Coronary artery (tissue), 2 donors: ENCODE measurements around the gene SPTLC1.

ENCODE experiments used
- DNase-seq: peaks from one replicate; pipeline ENCODE4 v3.0.0-alpha.2; 2017; ENCODE audit warnings: low spot score
- H3K27ac ChIP-seq, 2 donors: fragments of 200-600 bp; sonication (generic); one replicate each; pipeline ENCODE4 v1.5.1; 2016 to 2019
- H3K4me3 ChIP-seq: fragments of 200-600 bp; sonication (generic); 2 replicates; pipeline ENCODE4 v1.5.1; 2016; ENCODE audit warnings: mild to moderate bottlenecking, moderate library complexity
- TF ChIP-seq, protein P1 (sequence below): fragments of 200-600 bp; sonication (generic); IDR thresholded peaks from one replicate; pipeline ENCODE4 v1.5.1; 2019; ENCODE audit warnings: antibody characterized with exemption

SPTLC1 gene

DNA sequence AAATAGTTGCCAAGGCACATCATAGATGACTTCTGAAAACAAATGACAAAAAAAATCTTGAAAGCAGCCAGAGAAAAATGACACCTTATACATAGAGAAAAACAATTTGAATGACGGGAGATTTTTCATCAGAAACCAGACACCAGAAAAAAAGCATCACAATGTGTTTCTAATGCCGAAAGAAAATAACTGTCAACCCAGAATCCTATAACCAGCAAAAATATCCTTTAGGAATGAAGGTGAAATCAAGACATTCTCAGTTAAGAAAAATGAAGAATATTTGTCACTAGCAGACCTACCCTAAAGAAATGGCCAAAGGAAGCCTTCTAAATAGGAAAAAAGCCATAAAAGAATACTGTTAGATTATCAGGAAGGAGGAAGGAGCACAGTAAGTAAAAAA lies 54.0 kb downstream of the SPTLC1 start:
- no peak for DNase-seq
- TF ChIP-seq, protein P1, sequence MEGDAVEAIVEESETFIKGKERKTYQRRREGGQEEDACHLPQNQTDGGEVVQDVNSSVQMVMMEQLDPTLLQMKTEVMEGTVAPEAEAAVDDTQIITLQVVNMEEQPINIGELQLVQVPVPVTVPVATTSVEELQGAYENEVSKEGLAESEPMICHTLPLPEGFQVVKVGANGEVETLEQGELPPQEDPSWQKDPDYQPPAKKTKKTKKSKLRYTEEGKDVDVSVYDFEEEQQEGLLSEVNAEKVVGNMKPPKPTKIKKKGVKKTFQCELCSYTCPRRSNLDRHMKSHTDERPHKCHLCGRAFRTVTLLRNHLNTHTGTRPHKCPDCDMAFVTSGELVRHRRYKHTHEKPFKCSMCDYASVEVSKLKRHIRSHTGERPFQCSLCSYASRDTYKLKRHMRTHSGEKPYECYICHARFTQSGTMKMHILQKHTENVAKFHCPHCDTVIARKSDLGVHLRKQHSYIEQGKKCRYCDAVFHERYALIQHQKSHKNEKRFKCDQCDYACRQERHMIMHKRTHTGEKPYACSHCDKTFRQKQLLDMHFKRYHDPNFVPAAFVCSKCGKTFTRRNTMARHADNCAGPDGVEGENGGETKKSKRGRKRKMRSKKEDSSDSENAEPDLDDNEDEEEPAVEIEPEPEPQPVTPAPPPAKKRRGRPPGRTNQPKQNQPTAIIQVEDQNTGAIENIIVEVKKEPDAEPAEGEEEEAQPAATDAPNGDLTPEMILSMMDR: no peak
- Histone ChIP-seq H3K27ac (no peak overlapping the region), H3K4me3 (no peak overlapping the region)

DNA sequence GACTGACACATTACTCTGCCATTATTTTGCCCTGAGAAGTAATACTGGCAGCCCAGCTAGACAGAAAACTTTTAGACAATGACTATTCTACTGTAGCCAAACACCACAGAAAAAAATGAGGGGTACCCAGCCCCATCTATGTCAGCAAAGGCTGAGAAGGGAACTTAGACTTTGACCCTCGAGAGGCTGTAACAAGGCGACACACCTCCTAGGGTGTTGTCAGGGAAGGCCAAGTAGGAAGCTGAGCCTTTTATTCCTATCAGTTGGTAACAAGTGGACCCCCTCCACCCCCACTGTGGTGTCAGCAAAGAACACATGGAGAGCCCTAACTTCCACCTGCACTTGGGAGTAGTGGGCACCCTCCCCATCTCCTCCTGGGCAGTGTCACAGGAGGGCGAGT lies 55.6 kb downstream of the SPTLC1 start:
- TF ChIP-seq, protein P1: no peak
- Histone ChIP-seq H3K27ac (no peak overlapping the region), H3K4me3 (no peak overlapping the region)
- no peak for DNase-seq

DNA sequence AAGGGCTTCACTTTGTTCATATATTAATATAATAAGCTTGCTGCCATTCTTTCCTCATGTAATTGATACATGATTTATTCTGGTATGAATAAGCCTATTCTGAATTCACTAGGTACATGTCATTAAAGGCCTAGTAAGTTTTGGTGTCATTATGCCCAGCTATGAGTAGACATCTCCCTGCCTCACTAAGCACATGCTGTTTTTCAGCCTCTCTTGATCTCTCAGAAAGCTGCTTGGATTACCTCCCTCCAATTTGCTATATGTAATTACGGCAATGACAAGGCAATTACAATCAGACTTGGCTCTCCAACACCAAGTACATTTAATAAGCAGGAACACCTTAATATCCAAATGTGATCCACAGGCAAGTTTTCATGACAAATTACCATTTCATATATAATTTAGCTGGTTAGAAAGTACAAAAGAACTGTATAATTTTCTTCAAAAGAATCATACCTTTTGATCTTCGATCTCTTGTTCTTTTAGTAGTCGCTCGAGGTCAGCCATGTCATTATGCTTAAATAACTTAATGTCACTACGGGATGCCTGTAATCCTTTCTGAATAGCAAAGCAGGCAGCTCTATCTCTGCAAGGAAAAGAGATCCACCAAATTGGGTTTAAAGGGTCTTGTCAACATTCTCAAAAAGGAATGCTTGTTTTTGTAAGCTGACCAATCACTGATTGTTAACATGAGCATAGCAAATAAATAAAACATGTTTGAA lies 56.3 kb downstream of the SPTLC1 start:
- DNase-seq: no peak
- Histone ChIP-seq H3K4me3 (no peak overlapping the region), H3K27ac (no peak overlapping the region)
- TF ChIP-seq, protein P1: no peak

DNA sequence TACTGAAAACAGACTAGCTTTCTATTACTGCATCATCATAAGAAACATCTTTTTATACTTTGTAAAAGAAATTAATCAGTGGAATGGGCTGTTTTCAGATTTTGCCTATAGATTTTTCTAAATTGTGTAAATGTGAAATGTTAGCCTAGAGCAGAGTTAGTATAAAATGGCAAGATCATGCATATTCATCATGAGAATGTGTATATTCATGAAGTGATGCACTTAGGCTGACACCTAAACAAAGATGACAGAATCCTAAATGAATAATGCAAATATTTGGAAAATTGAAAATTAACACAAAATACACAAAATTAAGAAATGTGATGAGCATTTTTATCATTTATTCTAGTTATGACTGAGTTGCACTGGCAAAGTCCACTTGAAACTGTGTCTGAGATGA lies 57.2 kb downstream of the SPTLC1 start:
- Histone ChIP-seq H3K4me3 (no peak overlapping the region), H3K27ac (no peak overlapping the region)
- TF ChIP-seq, protein P1: no peak
- DNase-seq: no peak

DNA sequence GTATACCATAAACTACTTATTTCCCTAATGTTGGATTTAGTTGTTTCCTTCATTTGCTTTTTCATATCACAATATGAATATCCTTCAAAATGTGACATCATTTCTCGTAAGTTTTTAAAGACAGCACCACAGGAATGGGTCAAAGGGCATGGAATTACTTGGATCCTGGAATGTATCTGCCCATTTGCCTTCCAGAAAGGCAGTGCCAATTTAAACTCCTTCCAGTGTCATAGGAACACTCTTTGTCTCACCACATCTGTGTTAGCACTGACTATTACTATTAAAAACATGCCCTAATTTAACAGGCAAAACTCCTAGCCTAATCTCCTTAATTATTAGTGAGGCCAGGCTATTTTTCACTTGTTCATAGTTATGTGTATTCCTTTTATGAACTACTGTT lies 58.0 kb downstream of the SPTLC1 start:
- DNase-seq: no peak
- TF ChIP-seq, protein P1: no peak
- Histone ChIP-seq H3K4me3 (no peak overlapping the region), H3K27ac (no peak overlapping the region)

DNA sequence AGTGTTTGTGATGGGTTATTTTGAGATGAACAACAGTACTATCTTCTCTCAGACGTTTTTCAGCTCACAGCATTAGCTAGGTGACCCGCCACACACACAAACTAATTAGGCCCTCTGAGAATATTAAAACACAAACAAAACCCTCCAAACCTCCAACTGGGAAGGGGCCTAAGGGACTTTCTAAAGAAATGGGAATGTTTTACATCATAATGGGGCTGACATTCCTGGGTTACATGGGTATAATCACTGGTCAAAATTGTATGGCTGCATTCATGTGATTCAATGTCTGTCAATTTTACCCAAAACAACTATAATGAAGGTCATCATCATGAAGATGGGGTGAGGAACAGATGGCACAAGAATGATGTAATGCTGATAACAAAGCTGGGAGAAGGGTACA lies 59.6 kb downstream of the SPTLC1 start:
- TF ChIP-seq, protein P1: no peak
- H3K4me3 ChIP-seq: no peak overlapping the region
- no peak for DNase-seq
- H3K27ac ChIP-seq: no peak overlapping the region

DNA sequence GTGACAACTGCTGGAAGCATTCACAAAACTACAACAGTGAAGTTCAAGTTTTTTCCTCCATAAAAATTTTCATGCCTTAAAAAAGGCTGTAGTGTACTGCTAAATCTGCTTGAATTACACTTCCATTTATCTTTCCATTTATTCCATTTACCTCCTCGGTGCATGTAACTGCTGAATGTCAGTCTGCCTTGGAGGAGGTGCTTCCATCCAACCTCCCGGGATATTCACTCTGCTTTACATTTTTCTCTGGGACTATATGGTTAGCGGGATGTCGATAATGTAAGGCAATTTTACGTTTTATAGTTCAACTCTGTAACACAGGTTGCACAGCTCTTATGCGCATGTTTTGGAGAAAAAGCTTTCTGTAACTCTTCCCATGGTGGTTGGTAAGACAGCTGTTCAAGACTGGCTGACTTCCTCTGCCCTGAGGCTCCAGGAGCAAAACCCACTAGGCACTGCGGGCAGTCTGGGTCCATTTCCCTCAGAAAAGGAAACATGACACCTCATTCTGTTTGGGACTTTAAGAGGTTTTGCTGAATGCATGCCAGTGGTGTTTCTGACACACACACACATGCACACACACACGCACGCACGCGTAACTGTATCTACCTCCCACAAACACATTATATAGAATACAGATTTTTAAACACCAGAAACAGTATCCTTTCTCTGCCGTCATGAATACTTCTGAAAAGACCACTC lies 66.1 kb downstream of the SPTLC1 start:
- TF ChIP-seq, protein P1: no peak
- no peak for DNase-seq
- Histone ChIP-seq H3K27ac (no peak overlapping the region), H3K4me3 (no peak overlapping the region)
